ENCODE measurements around the gene MYO15B.

Gene MYO15B

DNA sequence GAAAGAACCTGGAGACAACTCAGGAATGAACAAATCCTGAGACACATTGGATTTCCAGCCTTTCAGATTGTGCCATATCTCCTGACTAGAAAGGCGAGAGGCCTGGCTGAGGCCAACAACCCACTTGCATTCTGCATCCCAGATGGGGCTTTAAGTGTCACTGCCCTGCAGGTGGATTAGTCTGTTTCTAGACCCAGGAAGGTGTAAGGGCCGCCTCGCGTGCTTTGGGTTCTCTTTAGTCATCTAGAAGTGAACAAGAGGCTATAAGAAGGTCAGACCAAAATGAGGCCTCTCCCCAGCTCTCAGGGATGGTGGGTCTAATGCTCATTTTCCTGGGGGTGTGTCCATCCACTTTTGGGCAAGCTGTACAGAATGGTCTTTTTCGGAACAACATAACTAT lies 84.4 kb downstream of the MYO15B start:
- no peak for DNase-seq

DNA sequence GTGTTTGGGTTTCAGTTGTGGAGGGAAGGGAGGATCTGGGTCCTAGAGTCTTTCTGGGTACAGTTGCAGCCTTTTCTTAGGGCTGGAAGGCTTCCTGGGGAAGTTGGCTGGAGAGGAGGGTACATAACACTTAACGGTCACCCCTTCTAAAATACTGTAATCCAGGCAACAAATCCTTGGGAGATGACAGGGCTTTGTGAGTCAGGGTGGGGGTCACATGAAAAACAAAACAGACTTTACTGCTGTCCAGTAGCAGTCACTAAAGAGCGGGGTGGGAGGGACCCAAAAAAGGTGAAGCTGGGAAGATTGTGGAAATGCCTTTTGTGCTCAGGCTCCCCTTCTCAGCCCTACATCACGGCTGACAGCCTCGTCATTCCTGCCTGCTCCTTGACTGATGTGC lies 85.9 kb downstream of the MYO15B start:
- DNase-seq: no peak
